ENCODE results near the gene GATA5.

Gene GATA5

DNA sequence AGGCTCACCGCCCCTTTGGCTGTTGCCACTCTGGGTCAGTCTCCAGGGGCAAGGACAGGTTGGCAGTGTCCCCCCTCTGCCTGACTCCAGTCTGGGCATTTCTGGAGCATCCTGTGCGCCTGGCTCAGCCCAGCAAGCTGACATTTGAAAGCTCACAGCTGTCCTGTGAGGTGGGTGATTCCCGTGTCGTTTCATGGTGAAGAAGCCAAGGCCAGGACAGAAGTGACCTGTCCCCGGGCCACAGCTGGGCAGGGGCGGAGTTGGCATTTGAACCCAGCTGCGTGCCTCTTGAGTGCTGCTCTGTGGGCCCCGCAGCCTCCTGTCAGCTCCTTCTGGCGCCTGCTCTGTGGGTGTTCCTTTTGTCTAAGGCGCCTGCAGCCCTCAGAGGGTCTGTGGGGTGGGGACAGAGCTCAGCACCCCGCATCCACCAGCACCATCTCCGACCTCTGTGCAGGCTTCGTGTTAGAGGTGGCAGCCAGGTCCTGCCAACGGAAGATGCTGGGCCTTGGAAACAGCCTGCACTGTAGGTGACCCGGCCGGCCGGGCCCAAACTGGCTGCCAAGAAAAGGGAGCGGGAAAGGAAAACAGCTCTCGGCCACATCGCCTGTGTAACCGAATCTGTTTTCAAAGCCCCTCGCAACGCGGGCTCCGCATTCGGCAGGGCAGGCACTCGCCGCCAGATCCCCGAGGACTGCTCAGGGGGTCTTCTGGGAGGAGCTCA, 5.8 kb upstream of the GATA5 start:
- H3K4me3 Mint-ChIP-seq = peak overlapping the region in 1 of 3 experiments; percentile 27
- H3K36me3 Mint-ChIP-seq (ENCODE audit: low read depth) = no peaks in the 10 kb centered on the region

DNA sequence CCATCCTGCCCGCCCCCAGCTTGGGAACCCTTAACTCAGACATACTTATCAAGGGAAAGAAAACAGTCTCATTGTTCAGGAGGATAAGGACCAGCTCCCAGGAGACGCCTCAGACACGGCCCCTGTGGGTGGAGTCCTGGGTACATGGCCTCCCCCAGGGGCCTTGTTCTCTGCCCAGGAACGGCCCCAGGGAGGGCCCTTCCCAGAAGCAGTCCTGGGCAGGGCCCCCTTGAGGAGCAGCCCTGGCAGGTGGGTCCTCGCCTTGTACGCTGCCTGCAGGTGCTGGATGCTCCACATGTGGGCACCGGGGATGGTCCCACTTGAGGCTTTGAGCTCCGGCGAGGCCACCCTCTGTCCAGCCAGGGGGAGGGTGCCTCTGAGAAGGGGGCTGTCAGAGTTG, 4.5 kb upstream of the GATA5 start:
- Mint-ChIP-seq H3K36me3 (ENCODE audit: low read depth) (no peaks in the 10 kb centered on the region), H3K4me1 (peaks cover 32% of the 10 kb centered on the region), H3K4me3 (no peak overlapping the region), H3K27me3 (ENCODE audit: low read depth) (peaks cover 78% of the 10 kb centered on the region), H3K9me3 (no peaks in the 10 kb centered on the region), H3K27ac (no peak overlapping the region)
- TF ChIP-seq, protein P1, sequence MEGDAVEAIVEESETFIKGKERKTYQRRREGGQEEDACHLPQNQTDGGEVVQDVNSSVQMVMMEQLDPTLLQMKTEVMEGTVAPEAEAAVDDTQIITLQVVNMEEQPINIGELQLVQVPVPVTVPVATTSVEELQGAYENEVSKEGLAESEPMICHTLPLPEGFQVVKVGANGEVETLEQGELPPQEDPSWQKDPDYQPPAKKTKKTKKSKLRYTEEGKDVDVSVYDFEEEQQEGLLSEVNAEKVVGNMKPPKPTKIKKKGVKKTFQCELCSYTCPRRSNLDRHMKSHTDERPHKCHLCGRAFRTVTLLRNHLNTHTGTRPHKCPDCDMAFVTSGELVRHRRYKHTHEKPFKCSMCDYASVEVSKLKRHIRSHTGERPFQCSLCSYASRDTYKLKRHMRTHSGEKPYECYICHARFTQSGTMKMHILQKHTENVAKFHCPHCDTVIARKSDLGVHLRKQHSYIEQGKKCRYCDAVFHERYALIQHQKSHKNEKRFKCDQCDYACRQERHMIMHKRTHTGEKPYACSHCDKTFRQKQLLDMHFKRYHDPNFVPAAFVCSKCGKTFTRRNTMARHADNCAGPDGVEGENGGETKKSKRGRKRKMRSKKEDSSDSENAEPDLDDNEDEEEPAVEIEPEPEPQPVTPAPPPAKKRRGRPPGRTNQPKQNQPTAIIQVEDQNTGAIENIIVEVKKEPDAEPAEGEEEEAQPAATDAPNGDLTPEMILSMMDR (IDR thresholded peaks at IDR 0.05; ENCODE audit: unreplicated experiment in 3 of 3) = no peak

More for the DNA sequence above, 5.8 kb upstream of the GATA5 start:
- TF ChIP-seq, protein P1 (IDR thresholded peaks at IDR 0.05; ENCODE audit: unreplicated experiment in 3 of 3) = no peak
- Mint-ChIP-seq H3K9me3 (no peaks in the 10 kb centered on the region), H3K27ac (peak overlapping the region in 2 of 3 experiments; percentile 30 to 74), H3K27me3 (ENCODE audit: low read depth) (peaks cover 82% of the 10 kb centered on the region), H3K4me1 (peaks cover 41% of the 10 kb centered on the region)

DNA sequence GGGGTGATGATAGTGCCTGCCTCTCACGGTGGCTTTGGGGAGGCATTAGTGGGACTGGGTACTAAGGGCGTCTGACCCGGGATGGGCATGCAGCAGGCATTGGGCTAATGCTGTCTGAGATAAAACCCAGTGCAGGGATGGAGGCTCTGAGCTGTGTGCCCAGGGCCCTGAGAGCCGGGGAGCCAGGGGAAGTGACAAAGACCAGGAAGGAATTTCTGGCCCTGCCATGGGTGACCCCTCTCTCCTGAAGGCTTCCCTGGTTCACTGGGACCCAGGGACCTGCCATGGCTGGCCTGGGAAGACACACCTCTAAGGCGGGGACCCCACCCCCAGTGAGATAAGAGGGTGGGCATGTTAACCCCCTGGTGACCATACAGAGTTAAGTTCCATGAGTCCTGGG, 3.9 kb upstream of the GATA5 start:
- TF ChIP-seq, protein P1 (IDR thresholded peaks at IDR 0.05; ENCODE audit: unreplicated experiment in 3 of 3) = no peak
- peak overlapping the region in 1 of 3 experiments; percentile 4 for H3K27ac Mint-ChIP-seq
- peaks cover 27% of the 10 kb centered on the region for H3K4me1 Mint-ChIP-seq
- H3K27me3 Mint-ChIP-seq (ENCODE audit: low read depth) = peaks cover 76% of the 10 kb centered on the region
- H3K36me3 Mint-ChIP-seq (ENCODE audit: low read depth) = no peaks in the 10 kb centered on the region
- H3K9me3 Mint-ChIP-seq = no peaks in the 10 kb centered on the region
- H3K4me3 Mint-ChIP-seq = no peak overlapping the region

DNA sequence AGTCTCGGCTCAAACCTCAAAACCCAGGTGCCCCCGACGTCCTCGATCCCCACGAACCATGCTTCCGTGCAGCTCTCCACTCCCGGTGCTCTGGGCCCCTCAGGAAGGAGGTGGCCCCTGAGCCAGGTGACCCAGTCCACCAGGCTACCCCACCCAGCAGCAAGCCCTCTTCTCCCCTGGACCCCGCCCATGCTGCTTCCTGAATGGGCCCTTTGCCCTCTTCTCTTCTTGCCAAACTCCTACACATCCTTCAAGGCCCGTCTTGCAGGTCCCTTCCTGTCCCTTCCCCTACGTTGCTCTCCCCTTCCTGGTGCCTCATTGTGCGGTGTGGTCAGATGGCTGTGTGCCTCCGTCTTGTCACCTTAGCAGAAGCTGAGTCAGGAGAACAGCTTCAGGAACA, 3.4 kb upstream of the GATA5 start:
- Mint-ChIP-seq H3K4me1 (peaks cover 27% of the 10 kb centered on the region), H3K4me3 (peak overlapping the region in 2 of 3 experiments; percentile 7 to 8), H3K36me3 (ENCODE audit: low read depth) (no peaks in the 10 kb centered on the region), H3K27ac (peak overlapping the region in 1 of 3 experiments; percentile 4), H3K27me3 (ENCODE audit: low read depth) (peaks cover 79% of the 10 kb centered on the region), H3K9me3 (no peaks in the 10 kb centered on the region)
- TF ChIP-seq, protein P1 (IDR thresholded peaks at IDR 0.05; ENCODE audit: unreplicated experiment in 3 of 3) = no peak

DNA sequence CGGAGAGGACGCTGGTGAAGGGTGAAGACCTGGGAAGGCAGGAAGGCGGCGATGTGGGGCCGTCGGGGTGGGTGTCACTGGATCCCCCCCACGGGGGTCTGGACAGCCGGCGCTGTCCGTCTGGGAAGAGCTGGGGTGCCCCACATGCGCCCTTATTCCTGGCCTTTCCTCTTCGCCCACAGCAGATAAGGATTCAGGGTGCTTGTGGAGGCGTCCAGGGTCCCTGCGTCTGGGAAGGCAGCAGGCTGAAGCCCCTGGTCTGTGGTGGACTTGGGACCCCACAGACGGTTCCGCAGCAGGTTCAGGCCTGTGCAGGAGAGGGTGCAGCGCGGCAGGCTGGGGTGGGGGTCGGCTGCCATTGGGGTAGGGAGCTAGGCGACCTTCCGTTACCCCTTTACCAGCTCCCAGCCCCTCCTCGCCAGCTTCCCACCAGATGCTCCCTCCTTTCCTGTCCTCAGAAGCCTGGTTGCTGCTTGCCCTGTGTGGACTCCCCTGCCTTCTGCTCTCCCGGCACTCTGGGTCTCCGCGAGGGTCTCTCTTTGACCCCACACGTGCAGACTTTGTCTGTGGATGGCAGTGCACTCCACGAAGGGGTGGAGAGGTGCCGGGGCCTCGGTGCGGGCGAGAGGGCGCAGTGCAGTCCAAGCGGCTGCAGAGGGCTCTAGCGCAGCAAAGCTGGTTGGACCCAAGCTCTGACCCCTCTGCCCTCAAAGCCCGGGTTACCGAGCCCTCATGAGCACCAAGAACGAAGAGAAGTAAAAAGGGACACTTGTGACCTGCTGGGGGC, 2.1 kb upstream of the GATA5 start:
- H3K27me3 Mint-ChIP-seq (ENCODE audit: low read depth) = peaks cover 79% of the 10 kb centered on the region
- no peaks in the 10 kb centered on the region for H3K9me3 Mint-ChIP-seq
- TF ChIP-seq, protein P1 (IDR thresholded peaks at IDR 0.05; ENCODE audit: unreplicated experiment in 3 of 3) = peak in 1 of 3 experiments; percentile 17
- H3K4me1 Mint-ChIP-seq = peaks cover 21% of the 10 kb centered on the region
- H3K27ac Mint-ChIP-seq = no peak overlapping the region
- no peaks in the 10 kb centered on the region for H3K36me3 Mint-ChIP-seq (ENCODE audit: low read depth)
- H3K4me3 Mint-ChIP-seq = peak overlapping the region; percentile 22 to 59 (median 48)

All from nephron (organoid).